Measurements from ENCODE around the gene KLHL29. TPM values are rescaled to one million over a fixed set of nuclear protein-coding genes. Genes with fewer than 3 reads are reported as not detected.

The KLHL29 gene
- total and polyA plus RNA-seq, 2 donors (not counting 1 experiment from before 2014, with no cell fraction given): 1.3 to 3.4 TPM

DNA sequence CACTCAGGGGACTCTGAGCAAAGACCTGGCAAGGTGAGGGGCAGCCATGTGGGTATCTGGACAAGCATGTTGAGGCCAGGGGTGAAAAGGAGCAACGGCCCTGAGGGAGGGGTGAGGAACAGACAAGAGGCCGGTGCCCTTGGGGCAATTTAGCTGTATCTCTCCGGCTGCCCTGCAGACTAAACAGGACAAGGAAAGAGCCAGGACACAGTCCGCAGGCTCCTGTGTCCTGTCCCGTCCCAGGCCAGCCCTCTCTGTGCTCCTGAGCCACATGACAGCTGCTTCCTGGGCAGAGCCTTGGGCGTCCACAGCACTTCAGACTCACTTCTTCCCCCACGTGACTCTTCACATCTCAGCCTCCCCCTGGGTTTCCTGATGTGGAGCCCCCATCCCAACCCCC lies 206.1 kb downstream of the KLHL29 start:
- no peak overlapping the region for H2AFZ ChIP-seq (ENCODE audit: insufficient read depth, low read depth, low read length, poor library complexity, severe bottlenecking)
- Mint-ChIP-seq H3K27me3 (no peaks in the 10 kb centered on the region), H3K9me3 (ENCODE audit: insufficient read depth) (no peaks in the 10 kb centered on the region), H3K4me3 (no peak overlapping the region), H3K4me1 (no peaks in the 10 kb centered on the region), H3K27ac (no peak overlapping the region)
- no peak overlapping the region for H3K4me2 ChIP-seq (replicated peaks; ENCODE audit: low read depth, low read length, poor library complexity, severe bottlenecking)
- ATAC-seq (ENCODE audit: low read depth): no peak
- peaks cover 0 to 2% (median 0%) of the 10 kb centered on the region in 4 experiments for H3K27me3 ChIP-seq (replicated peaks in 1 of 4; ENCODE audit: control extremely low read depth in 1 of 4, control insufficient read depth in 3 of 4, insufficient read depth in 4 of 4, low read length in 3 of 4)
- H3K27ac ChIP-seq (ENCODE audit: low read length in 2 of 2): no peak overlapping the region
- H3K36me3 ChIP-seq (replicated peaks in 1 of 2; ENCODE audit: control extremely low read depth in 1 of 2, control insufficient read depth in 1 of 2, extremely low read depth in 1 of 2, insufficient read depth in 2 of 2, low read length in 1 of 2): no peaks in the 10 kb centered on the region
- H4K20me1 ChIP-seq (ENCODE audit: control insufficient read depth, insufficient read depth, low read length, poor library complexity, severe bottlenecking): no peaks in the 10 kb centered on the region
- H3K79me2 ChIP-seq (ENCODE audit: control insufficient read depth, insufficient read depth, low read length): no peaks in the 10 kb centered on the region
- 55% methylated on average over 7 of the region's 7 CpGs for WGBS (ENCODE audit: insufficient coverage)
- TF ChIP-seq EZH2 (IDR thresholded peaks at IDR 0.05; ENCODE audit: borderline replicate concordance, insufficient read depth, low read depth, low read length, poor library complexity, severe bottlenecking): no peak
- TF ChIP-seq, protein P1, sequence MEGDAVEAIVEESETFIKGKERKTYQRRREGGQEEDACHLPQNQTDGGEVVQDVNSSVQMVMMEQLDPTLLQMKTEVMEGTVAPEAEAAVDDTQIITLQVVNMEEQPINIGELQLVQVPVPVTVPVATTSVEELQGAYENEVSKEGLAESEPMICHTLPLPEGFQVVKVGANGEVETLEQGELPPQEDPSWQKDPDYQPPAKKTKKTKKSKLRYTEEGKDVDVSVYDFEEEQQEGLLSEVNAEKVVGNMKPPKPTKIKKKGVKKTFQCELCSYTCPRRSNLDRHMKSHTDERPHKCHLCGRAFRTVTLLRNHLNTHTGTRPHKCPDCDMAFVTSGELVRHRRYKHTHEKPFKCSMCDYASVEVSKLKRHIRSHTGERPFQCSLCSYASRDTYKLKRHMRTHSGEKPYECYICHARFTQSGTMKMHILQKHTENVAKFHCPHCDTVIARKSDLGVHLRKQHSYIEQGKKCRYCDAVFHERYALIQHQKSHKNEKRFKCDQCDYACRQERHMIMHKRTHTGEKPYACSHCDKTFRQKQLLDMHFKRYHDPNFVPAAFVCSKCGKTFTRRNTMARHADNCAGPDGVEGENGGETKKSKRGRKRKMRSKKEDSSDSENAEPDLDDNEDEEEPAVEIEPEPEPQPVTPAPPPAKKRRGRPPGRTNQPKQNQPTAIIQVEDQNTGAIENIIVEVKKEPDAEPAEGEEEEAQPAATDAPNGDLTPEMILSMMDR (IDR thresholded peaks at IDR 0.05): no peak
- DNase-seq: no peak
- intact Hi-C loops (cut with micrococcal nuclease): no loop called here
- no peak overlapping the region for H3K4me3 ChIP-seq (ENCODE audit: control extremely low read depth in 1 of 5, extremely low read depth in 1 of 5, insufficient read depth in 1 of 5, low read depth in 2 of 5, low read length in 4 of 5)
- no peak overlapping the region for H3K9ac ChIP-seq (ENCODE audit: low read length)
- ChIA-PET POLR2A (no interaction called here), CTCF (no interaction called here)
- no peaks in the 10 kb centered on the region for H3K4me1 ChIP-seq (ENCODE audit: control insufficient read depth in 2 of 2, insufficient read depth in 2 of 2, low read length in 2 of 2)
- H3K9me3 ChIP-seq (ENCODE audit: control extremely low read depth in 1 of 3, control insufficient read depth in 2 of 3, insufficient read depth in 1 of 3, low read length in 2 of 3): no peaks in the 10 kb centered on the region

DNA sequence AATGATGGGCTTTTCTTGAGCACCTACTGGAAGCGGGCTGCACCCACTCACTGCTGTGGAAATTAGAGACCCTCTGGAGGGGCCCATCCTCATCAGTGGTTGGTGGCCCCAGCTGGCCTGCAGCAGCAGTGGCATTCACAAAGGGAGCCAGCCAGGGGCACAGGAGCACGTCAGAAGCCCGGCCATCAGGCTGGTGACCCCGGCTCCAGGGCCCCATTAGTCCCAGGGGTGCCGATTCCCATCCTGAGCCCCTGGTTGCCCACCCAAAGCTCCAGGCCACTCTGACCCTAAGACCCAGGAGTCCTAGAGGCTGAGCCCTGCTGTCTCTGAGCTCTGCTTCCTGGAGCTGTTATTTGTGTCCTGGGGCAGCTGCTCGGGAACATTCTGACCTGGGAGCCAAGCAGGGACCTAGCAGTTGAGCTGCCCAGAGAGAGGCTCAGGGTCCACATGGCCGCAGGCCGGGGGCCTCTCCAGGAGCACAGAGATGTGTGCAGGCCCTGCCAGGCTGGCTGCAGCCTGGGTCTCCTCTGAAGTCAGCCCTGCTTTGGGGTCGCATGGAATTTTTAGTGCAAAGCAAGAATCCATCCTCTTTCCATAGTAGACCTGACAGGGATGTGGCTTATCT lies 207.2 kb downstream of the KLHL29 start:
- Histone ChIP-seq H3K36me3 (replicated peaks in 1 of 2; ENCODE audit: control extremely low read depth in 1 of 2, control insufficient read depth in 1 of 2, extremely low read depth in 1 of 2, insufficient read depth in 2 of 2, low read length in 1 of 2) (no peaks in the 10 kb centered on the region), H3K27ac (ENCODE audit: low read length in 2 of 2) (no peak overlapping the region), H3K9me3 (ENCODE audit: control extremely low read depth in 1 of 3, control insufficient read depth in 2 of 3, insufficient read depth in 1 of 3, low read length in 2 of 3) (no peaks in the 10 kb centered on the region), H2AFZ (ENCODE audit: insufficient read depth, low read depth, low read length, poor library complexity, severe bottlenecking) (no peak overlapping the region), H3K4me2 (replicated peaks; ENCODE audit: low read depth, low read length, poor library complexity, severe bottlenecking) (no peak overlapping the region), H3K27me3 (replicated peaks in 1 of 4; ENCODE audit: control extremely low read depth in 1 of 4, control insufficient read depth in 3 of 4, insufficient read depth in 4 of 4, low read length in 3 of 4) (peaks cover 0 to 2% (median 0%) of the 10 kb centered on the region in 4 experiments), H3K9ac (ENCODE audit: low read length) (no peak overlapping the region), H3K79me2 (ENCODE audit: control insufficient read depth, insufficient read depth, low read length) (no peaks in the 10 kb centered on the region), H3K4me3 (ENCODE audit: control extremely low read depth in 1 of 5, extremely low read depth in 1 of 5, insufficient read depth in 1 of 5, low read depth in 2 of 5, low read length in 4 of 5) (no peak overlapping the region), H4K20me1 (ENCODE audit: control insufficient read depth, insufficient read depth, low read length, poor library complexity, severe bottlenecking) (no peaks in the 10 kb centered on the region), H3K4me1 (ENCODE audit: control insufficient read depth in 2 of 2, insufficient read depth in 2 of 2, low read length in 2 of 2) (no peaks in the 10 kb centered on the region)
- intact Hi-C loops (cut with micrococcal nuclease): no loop called here
- TF ChIP-seq EZH2 (IDR thresholded peaks at IDR 0.05; ENCODE audit: borderline replicate concordance, insufficient read depth, low read depth, low read length, poor library complexity, severe bottlenecking): no peak
- TF ChIP-seq, protein P1 (IDR thresholded peaks at IDR 0.05): no peak
- no peaks in the 10 kb centered on the region for H3K9me3 Mint-ChIP-seq (ENCODE audit: insufficient read depth)
- ATAC-seq (ENCODE audit: low read depth) (no peak), DNase-seq (no peak)
- H3K4me1 Mint-ChIP-seq: no peaks in the 10 kb centered on the region
- no peak overlapping the region for H3K4me3 Mint-ChIP-seq
- H3K27me3 Mint-ChIP-seq: no peaks in the 10 kb centered on the region
- ChIA-PET POLR2A (no interaction called here), CTCF (no interaction called here)
- H3K27ac Mint-ChIP-seq: no peak overlapping the region
- WGBS (ENCODE audit: insufficient coverage): 97% methylated on average over 9 of the region's 9 CpGs

Data from B cell (primary cell).